OCI-LY3 (cell line): Measurements from ENCODE around the gene RGS18.
"Not testable (repeated sequence)": the region's sequence is repeated elsewhere in the genome, so short reads cannot be mapped to it uniquely, and the experiment has no call there.

Experiments used
- H2AFZ ChIP-seq: fragments of 200-600, 300-600 bp; shearing (Covaris generic); 2 replicates; pipeline ENCODE4 v1.6.0; 2014; ENCODE audit warnings: antibody characterized with exemption, low read depth, low read length
- H3K27ac ChIP-seq: fragments of 200-600, 300-600 bp; sonication (generic); 2 replicates; pipeline ENCODE4 v1.5.1; 2014; ENCODE audit warnings: mild to moderate bottlenecking, low read length, moderate library complexity, mixed read lengths
- H3K27me3 ChIP-seq: fragments of 200-600, 300-600 bp; sonication (generic); 2 replicates; pipeline ENCODE4 v1.6.1; 2014; ENCODE audit warnings: low read depth, low read length, mixed read lengths
- H3K36me3 ChIP-seq: fragments of 200-600, 300-600 bp; sonication (generic); replicated peaks from 2 replicates; pipeline ENCODE3; 2014; ENCODE audit warnings: low read depth, low read length, mixed read lengths
- H3K4me1 ChIP-seq: fragments of 300-600, 200-600 bp; sonication (generic); 2 replicates; pipeline ENCODE4 v1.6.1; 2014; ENCODE audit warnings: low read length, mixed read lengths
- H3K4me2 ChIP-seq: fragments of 200-600, 300-600 bp; sonication (generic); 2 replicates; pipeline ENCODE4 v1.6.1; 2014; ENCODE audit warnings: low read length, mixed read lengths
- H3K4me3 ChIP-seq: fragments of 300-600, 200-600 bp; sonication (generic); 2 replicates; pipeline ENCODE4 v1.5.1; 2014; ENCODE audit warnings: antibody characterized with exemption, mild to moderate bottlenecking, low read length, moderate library complexity
- H3K79me2 ChIP-seq: fragments of 300-600, 200-600 bp; shearing (Covaris generic); 2 replicates; pipeline ENCODE4 v1.6.1; 2014; ENCODE audit warnings: mild to moderate bottlenecking, low read length, mixed read lengths
- H3K9ac ChIP-seq: fragments of 300-600, 200-600 bp; shearing (Covaris generic); 2 replicates; pipeline ENCODE4 v1.6.0; 2014; ENCODE audit warnings: mild to moderate bottlenecking, low read length, moderate library complexity
- H3K9me3 ChIP-seq: fragments of 200-600, 300-600 bp; shearing (Covaris generic); 2 replicates; pipeline ENCODE4 v1.6.1; 2014; ENCODE audit warnings: low read length, mixed read lengths; ENCODE audit not compliant: insufficient read depth
- H4K20me1 ChIP-seq: fragments of 200-600, 300-600 bp; sonication (generic); 2 replicates; pipeline ENCODE4 v1.6.1; 2016; ENCODE audit warnings: low read length, mixed read lengths; ENCODE audit not compliant: insufficient read depth
- EZH2phosphoT487 ChIP-seq: fragments of 200-600 bp; shearing (Covaris generic); IDR thresholded peaks from 2 replicates; pipeline ENCODE4 v1.6.1; 2018; ENCODE audit warnings: antibody characterized with exemption, mixed run types, low read depth
- TF ChIP-seq, protein P1 (sequence below): fragments of 200-600, 300-600 bp; sonication (generic); IDR thresholded peaks from 2 replicates; pipeline ENCODE4 v1.5.1; 2014; ENCODE audit warnings: antibody characterized with exemption, low read length, low read depth

The RGS18 gene

GRCh38 chr1:192130175-192130574 is 28.1 kb upstream of the RGS18 start:
- Histone ChIP-seq H3K4me2 (no peak overlapping the region), H3K9ac (no peak overlapping the region), H3K4me3 (no peak overlapping the region), H3K27ac (no peak overlapping the region), H3K27me3 (no peaks in the 10 kb centered on the region), H3K4me1 (peaks cover 8% of the 10 kb centered on the region), H2AFZ (no peak overlapping the region), H3K9me3 (no peaks in the 10 kb centered on the region), H3K79me2 (no peaks in the 10 kb centered on the region), H4K20me1 (no peaks in the 10 kb centered on the region), H3K36me3 (no peaks in the 10 kb centered on the region)
- TF ChIP-seq, protein P1, sequence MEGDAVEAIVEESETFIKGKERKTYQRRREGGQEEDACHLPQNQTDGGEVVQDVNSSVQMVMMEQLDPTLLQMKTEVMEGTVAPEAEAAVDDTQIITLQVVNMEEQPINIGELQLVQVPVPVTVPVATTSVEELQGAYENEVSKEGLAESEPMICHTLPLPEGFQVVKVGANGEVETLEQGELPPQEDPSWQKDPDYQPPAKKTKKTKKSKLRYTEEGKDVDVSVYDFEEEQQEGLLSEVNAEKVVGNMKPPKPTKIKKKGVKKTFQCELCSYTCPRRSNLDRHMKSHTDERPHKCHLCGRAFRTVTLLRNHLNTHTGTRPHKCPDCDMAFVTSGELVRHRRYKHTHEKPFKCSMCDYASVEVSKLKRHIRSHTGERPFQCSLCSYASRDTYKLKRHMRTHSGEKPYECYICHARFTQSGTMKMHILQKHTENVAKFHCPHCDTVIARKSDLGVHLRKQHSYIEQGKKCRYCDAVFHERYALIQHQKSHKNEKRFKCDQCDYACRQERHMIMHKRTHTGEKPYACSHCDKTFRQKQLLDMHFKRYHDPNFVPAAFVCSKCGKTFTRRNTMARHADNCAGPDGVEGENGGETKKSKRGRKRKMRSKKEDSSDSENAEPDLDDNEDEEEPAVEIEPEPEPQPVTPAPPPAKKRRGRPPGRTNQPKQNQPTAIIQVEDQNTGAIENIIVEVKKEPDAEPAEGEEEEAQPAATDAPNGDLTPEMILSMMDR = no peak
- TF ChIP-seq EZH2phosphoT487 = no peak

GRCh38 chr1:192130865-192131264 is 27.4 kb upstream of the RGS18 start:
- not testable (repeated sequence) for H3K4me2 ChIP-seq, H3K4me3 ChIP-seq, H3K36me3 ChIP-seq, H3K27ac ChIP-seq, H3K9ac ChIP-seq, H3K27me3 ChIP-seq, H3K79me2 ChIP-seq, H3K9me3 ChIP-seq, H4K20me1 ChIP-seq, H2AFZ ChIP-seq, H3K4me1 ChIP-seq

GRCh38 chr1:192131914-192132313 is 26.3 kb upstream of the RGS18 start:
- no peaks in the 10 kb centered on the region for H3K4me1 ChIP-seq
- H3K27me3 ChIP-seq = no peaks in the 10 kb centered on the region
- H3K4me3 ChIP-seq = no peak overlapping the region
- H3K36me3 ChIP-seq = no peaks in the 10 kb centered on the region
- no peaks in the 10 kb centered on the region for H3K79me2 ChIP-seq
- H3K4me2 ChIP-seq = no peak overlapping the region
- H4K20me1 ChIP-seq = no peaks in the 10 kb centered on the region
- H2AFZ ChIP-seq = no peak overlapping the region
- H3K27ac ChIP-seq = no peak overlapping the region
- TF ChIP-seq, protein P1 = no peak
- TF ChIP-seq EZH2phosphoT487 = no peak
- no peaks in the 10 kb centered on the region for H3K9me3 ChIP-seq
- no peak overlapping the region for H3K9ac ChIP-seq

DNA sequence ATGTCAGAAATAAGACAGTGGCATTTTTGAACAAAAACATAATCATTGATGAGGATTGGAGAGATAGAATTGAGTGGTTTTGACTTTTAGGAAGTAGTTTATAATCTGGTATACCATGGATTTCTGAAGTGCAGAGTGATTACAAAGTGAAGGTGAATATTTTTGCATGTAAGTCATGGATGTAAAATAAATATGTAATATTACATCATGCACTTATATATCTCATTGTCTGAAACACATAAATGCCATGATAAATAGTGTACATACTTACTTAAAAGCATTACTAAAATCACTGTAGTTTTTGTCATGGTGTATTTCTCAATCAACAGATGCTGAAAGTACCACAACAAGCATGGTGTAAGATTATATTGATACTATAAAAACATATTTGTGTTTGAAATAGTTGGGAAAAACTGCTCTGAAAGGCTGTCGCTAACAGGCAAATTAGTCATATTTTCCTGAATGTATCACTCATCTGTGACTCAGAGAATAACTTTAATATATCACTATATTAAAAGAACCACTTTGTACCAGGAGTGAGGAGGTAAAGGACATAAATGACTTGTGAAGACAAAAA is 24.8 kb upstream of the RGS18 start:
- no peak overlapping the region for H3K4me3 ChIP-seq
- no peaks in the 10 kb centered on the region for H3K9me3 ChIP-seq
- no peaks in the 10 kb centered on the region for H3K4me1 ChIP-seq
- no peaks in the 10 kb centered on the region for H3K79me2 ChIP-seq
- H3K9ac ChIP-seq = no peak overlapping the region
- no peaks in the 10 kb centered on the region for H4K20me1 ChIP-seq
- no peak overlapping the region for H3K27ac ChIP-seq
- no peaks in the 10 kb centered on the region for H3K27me3 ChIP-seq
- H3K36me3 ChIP-seq = no peaks in the 10 kb centered on the region
- H3K4me2 ChIP-seq = no peak overlapping the region
- TF ChIP-seq, protein P1 = no peak
- no peak for TF ChIP-seq EZH2phosphoT487
- H2AFZ ChIP-seq = no peak overlapping the region

- H3K4me2 ChIP-seq = no peak overlapping the region
- TF ChIP-seq, protein P1 = no peak
- TF ChIP-seq EZH2phosphoT487 = no peak
- H3K4me3 ChIP-seq = no peak overlapping the region
- H4K20me1 ChIP-seq = no peaks in the 10 kb centered on the region
- H3K9ac ChIP-seq = no peak overlapping the region
- no peaks in the 10 kb centered on the region for H3K79me2 ChIP-seq
- H3K4me1 ChIP-seq = no peaks in the 10 kb centered on the region
- H3K9me3 ChIP-seq = no peaks in the 10 kb centered on the region
- H3K36me3 ChIP-seq = no peaks in the 10 kb centered on the region
- H2AFZ ChIP-seq = no peak overlapping the region
- H3K27ac ChIP-seq = no peak overlapping the region
- H3K27me3 ChIP-seq = no peaks in the 10 kb centered on the region
Measured at GRCh38 chr1:192140382-192140781, 17.9 kb upstream of the RGS18 start.
